ENCODE data around the gene SSUH2. TPM values are rescaled to one million over a fixed set of nuclear protein-coding genes. Genes with fewer than 3 reads are reported as not detected.

SSUH2 gene
- total and polyA plus RNA-seq, 2 of the 13 experiments (the other 11 are each of a cell fraction or from before 2014, with no cell fraction given), result 38.1 to 136 TPM

GRCh38 chr3:8651418-8652323 lies 7.1 kb upstream of the SSUH2 start (continued):
- TF ChIP-seq GLMP (CRISPR knock-in tag; IDR thresholded peaks at IDR 0.05; ENCODE audit: borderline replicate concordance), result no peak
- TF ChIP-seq TRIM24 (CRISPR knock-in tag; IDR thresholded peaks at IDR 0.05), result no peak
- no peak for TF ChIP-seq PHB2 (IDR thresholded peaks at IDR 0.05; ENCODE audit: partially characterized antibody)
- no peak for TF ChIP-seq ZNF577 (CRISPR knock-in tag; IDR thresholded peaks at IDR 0.05; ENCODE audit: borderline replicate concordance, low read depth)
- no peak for TF ChIP-seq ZNF839 (CRISPR knock-in tag; IDR thresholded peaks at IDR 0.05; ENCODE audit: borderline replicate concordance)
- TF ChIP-seq, protein P1, sequence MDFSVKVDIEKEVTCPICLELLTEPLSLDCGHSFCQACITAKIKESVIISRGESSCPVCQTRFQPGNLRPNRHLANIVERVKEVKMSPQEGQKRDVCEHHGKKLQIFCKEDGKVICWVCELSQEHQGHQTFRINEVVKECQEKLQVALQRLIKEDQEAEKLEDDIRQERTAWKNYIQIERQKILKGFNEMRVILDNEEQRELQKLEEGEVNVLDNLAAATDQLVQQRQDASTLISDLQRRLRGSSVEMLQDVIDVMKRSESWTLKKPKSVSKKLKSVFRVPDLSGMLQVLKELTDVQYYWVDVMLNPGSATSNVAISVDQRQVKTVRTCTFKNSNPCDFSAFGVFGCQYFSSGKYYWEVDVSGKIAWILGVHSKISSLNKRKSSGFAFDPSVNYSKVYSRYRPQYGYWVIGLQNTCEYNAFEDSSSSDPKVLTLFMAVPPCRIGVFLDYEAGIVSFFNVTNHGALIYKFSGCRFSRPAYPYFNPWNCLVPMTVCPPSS (IDR thresholded peaks at IDR 0.05), result no peak
- peak; percentile 36; the same call in 1 of the 2 replicates for TF ChIP-seq SIX4 (CRISPR knock-in tag; IDR thresholded peaks at IDR 0.05)
- TF ChIP-seq ZNF121 (CRISPR knock-in tag; IDR thresholded peaks at IDR 0.05), result no peak
- TF ChIP-seq HES4 (CRISPR knock-in tag; IDR thresholded peaks at IDR 0.05; ENCODE audit: borderline replicate concordance), result no peak
- TF ChIP-seq, protein P2, sequence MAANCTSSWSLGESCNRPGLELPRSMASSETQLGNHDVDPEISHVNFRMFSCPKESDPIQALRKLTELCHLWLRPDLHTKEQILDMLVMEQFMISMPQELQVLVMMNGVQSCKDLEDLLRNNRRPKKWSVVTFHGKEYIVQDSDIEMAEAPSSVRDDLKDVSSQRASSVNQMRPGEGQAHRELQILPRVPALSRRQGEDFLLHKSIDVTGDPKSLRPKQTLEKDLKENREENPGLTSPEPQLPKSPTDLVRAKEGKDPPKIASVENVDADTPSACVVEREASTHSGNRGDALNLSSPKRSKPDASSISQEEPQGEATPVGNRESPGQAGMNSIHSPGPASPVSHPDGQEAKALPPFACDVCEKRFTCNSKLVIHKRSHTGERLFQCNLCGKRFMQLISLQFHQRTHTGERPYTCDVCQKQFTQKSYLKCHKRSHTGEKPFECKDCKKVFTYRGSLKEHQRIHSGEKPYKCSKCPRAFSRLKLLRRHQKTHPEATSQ (CRISPR knock-in tag; IDR thresholded peaks at IDR 0.05; ENCODE audit: borderline replicate concordance), result peak; percentile 70; the same call in 1 of the 2 replicates
- TF ChIP-seq ZNF720 (CRISPR knock-in tag; IDR thresholded peaks at IDR 0.05), result no peak
- peak; percentile 53; the same call in 1 of the 2 replicates for TF ChIP-seq ZNF12 (CRISPR knock-in tag; IDR thresholded peaks at IDR 0.05)
- TF ChIP-seq, protein P3, sequence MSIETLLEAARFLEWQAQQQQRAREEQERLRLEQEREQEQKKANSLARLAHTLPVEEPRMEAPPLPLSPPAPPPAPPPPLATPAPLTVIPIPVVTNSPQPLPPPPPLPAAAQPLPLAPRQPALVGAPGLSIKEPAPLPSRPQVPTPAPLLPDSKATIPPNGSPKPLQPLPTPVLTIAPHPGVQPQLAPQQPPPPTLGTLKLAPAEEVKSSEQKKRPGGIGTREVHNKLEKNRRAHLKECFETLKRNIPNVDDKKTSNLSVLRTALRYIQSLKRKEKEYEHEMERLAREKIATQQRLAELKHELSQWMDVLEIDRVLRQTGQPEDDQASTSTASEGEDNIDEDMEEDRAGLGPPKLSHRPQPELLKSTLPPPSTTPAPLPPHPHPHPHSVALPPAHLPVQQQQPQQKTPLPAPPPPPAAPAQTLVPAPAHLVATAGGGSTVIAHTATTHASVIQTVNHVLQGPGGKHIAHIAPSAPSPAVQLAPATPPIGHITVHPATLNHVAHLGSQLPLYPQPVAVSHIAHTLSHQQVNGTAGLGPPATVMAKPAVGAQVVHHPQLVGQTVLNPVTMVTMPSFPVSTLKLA (IDR thresholded peaks at IDR 0.05), result 0 out of 2 replicates have a peak, but pooled peaks have one; percentile 13
- TF ChIP-seq ELF4 (CRISPR knock-in tag; IDR thresholded peaks at IDR 0.05; ENCODE audit: borderline replicate concordance), result no peak
- peak; percentile 86; the same call in 1 of the 2 replicates for TF ChIP-seq BRD4 (CRISPR knock-in tag; IDR thresholded peaks at IDR 0.05)
- TF ChIP-seq ZNF317 (CRISPR knock-in tag; IDR thresholded peaks at IDR 0.05), result peak; percentile 63; the same call in 1 of the 2 replicates
- peak; percentile 75 for TF ChIP-seq TBX3 (IDR thresholded peaks at IDR 0.05; ENCODE audit: borderline replicate concordance)
- TF ChIP-seq ZNF253 (CRISPR knock-in tag; IDR thresholded peaks at IDR 0.05; ENCODE audit: borderline replicate concordance), result no peak
- TF ChIP-seq ESRRA (CRISPR knock-in tag; IDR thresholded peaks at IDR 0.05; ENCODE audit: low read depth), result peak; percentile 47; the same call in 1 of the 2 replicates
- no peak for TF ChIP-seq RBAK (CRISPR knock-in tag; IDR thresholded peaks at IDR 0.05)
- TF ChIP-seq NFIC (IDR thresholded peaks at IDR 0.05; ENCODE audit: low read length), result peak; percentile 46; the same call in 1 of the 2 replicates
- no peak for TF ChIP-seq ZNF576 (CRISPR knock-in tag; IDR thresholded peaks at IDR 0.05)
- peak; percentile 36; the same call in 1 of the 2 replicates for TF ChIP-seq SOX13 (IDR thresholded peaks at IDR 0.05)
- TF ChIP-seq SOX13 (CRISPR knock-in tag; conservative IDR thresholded peaks at IDR 0.05 in 1 of 2, IDR thresholded peaks at IDR 0.05 in 1 of 2), result peak in 1 of 2 experiments; percentile 86; a peak in 2 of 4 replicates

Data from HepG2 (cell line).